Loucy (cell line): ENCODE results near the gene CHERP.
A peak's percentile ranks its signal among the peaks of the same experiment; 100 is the strongest.
"Not testable (repeated sequence)": the region's sequence is repeated elsewhere in the genome, so short reads cannot be mapped to it uniquely, and the experiment has no call there.

Experiments used
- H2AFZ ChIP-seq: fragments of 200-600 bp; sonication (generic); 2 replicates; pipeline ENCODE4 v1.6.0; 2016; ENCODE audit warnings: antibody characterized with exemption, mild to moderate bottlenecking, low read length, moderate library complexity
- H3F3A ChIP-seq: fragments of 200-600 bp; 2 replicates; pipeline ENCODE4 v1.6.0; 2016; ENCODE audit warnings: antibody characterized with exemption, low read depth, mild to moderate bottlenecking
- H3K27me3 ChIP-seq: fragments of 200-600 bp; sonication (generic); 2 replicates; pipeline ENCODE4 v1.6.1; 2014; ENCODE audit warnings: low read length, mild to moderate bottlenecking; ENCODE audit not compliant: insufficient read depth, poor library complexity, severe bottlenecking
- H3K36me3 ChIP-seq: fragments of 200-600 bp; sonication (generic); 2 replicates; pipeline ENCODE4 v1.6.1; 2016; ENCODE audit warnings: low read length; ENCODE audit not compliant: insufficient read depth
- H3K4me1 ChIP-seq: fragments of 200-600 bp; sonication (generic); 2 replicates; pipeline ENCODE4 v1.5.1; 2014; ENCODE audit warnings: low read length, mild to moderate bottlenecking; ENCODE audit not compliant: insufficient read depth, poor library complexity, severe bottlenecking
- H3K4me2 ChIP-seq: fragments of 200-600 bp; sonication (generic); 2 replicates; pipeline ENCODE4 v1.6.0; 2014; ENCODE audit warnings: antibody characterized with exemption, low read length, low read depth, mild to moderate bottlenecking; ENCODE audit not compliant: poor library complexity, severe bottlenecking
- H3K4me3 ChIP-seq: fragments of 200-600 bp; sonication (generic); 2 replicates; pipeline ENCODE4 v1.5.1; 2014; ENCODE audit warnings: low read length, mild to moderate bottlenecking, mixed read lengths; ENCODE audit not compliant: poor library complexity, severe bottlenecking
- H3K79me2 ChIP-seq: fragments of 200-600 bp; sonication (generic); 2 replicates; pipeline ENCODE4 v1.6.1; 2014; ENCODE audit warnings: low read length; ENCODE audit not compliant: insufficient read depth
- H3K9ac ChIP-seq: fragments of 200-600 bp; sonication (generic); 2 replicates; pipeline ENCODE4 v1.6.0; 2014; ENCODE audit warnings: mild to moderate bottlenecking, low read depth, low read length, moderate library complexity; ENCODE audit not compliant: poor library complexity, severe bottlenecking
- H3K9me2 ChIP-seq: fragments of 200-600 bp; sonication (generic); replicated peaks from 2 replicates; pipeline ENCODE4 v1.6.1; 2016; ENCODE audit warnings: low read depth, low read length, mixed read lengths
- H3K9me3 ChIP-seq: fragments of 200-600 bp; sonication (generic); 2 replicates; pipeline ENCODE4 v1.6.1; 2014; ENCODE audit warnings: mild to moderate bottlenecking, antibody characterized with exemption, low read length, low read depth; ENCODE audit not compliant: insufficient read depth
- H4K20me1 ChIP-seq: fragments of 200-600 bp; sonication (generic); 2 replicates; pipeline ENCODE4 v1.6.0; 2014; ENCODE audit warnings: antibody characterized with exemption, low read length, mild to moderate bottlenecking; ENCODE audit not compliant: insufficient read depth, poor library complexity, severe bottlenecking
- EZH2phosphoT487 ChIP-seq: fragments of 200-600 bp; IDR thresholded peaks from 2 replicates; pipeline ENCODE4 v1.6.1; 2018; ENCODE audit warnings: antibody characterized with exemption, mild to moderate bottlenecking, moderate library complexity, borderline replicate concordance
- TF ChIP-seq, protein P1 (sequence below): fragments of 200-600 bp; sonication (generic); conservative IDR thresholded peaks from 2 replicates; pipeline ENCODE4 v1.5.1; 2014; ENCODE audit warnings: mild to moderate bottlenecking, antibody characterized with exemption, low read length

Gene CHERP

DNA sequence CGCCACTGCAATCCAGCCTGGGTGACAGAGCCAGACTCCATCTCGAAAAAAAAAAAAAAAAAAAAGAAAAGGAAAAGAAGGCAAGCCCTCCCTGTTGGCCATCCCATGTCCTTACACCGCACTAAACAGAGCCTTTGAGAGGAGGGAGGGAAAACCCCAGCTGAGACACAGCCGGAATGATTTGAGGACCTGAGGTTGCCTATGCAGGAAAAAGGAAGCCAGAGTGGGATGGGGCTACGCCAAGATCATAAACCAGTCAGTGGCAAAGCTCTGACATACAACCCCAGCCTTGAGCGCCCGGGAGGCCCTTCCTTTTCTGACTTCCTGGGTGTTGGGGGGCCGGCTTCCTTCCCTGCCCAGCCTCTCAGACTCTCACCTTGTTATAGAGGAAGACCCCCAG, 12.5 kb upstream of the CHERP start:
- no peaks in the 10 kb centered on the region for H3K79me2 ChIP-seq
- H4K20me1 ChIP-seq = no peaks in the 10 kb centered on the region
- no peak overlapping the region for H2AFZ ChIP-seq
- TF ChIP-seq EZH2phosphoT487 = no peak
- TF ChIP-seq, protein P1, sequence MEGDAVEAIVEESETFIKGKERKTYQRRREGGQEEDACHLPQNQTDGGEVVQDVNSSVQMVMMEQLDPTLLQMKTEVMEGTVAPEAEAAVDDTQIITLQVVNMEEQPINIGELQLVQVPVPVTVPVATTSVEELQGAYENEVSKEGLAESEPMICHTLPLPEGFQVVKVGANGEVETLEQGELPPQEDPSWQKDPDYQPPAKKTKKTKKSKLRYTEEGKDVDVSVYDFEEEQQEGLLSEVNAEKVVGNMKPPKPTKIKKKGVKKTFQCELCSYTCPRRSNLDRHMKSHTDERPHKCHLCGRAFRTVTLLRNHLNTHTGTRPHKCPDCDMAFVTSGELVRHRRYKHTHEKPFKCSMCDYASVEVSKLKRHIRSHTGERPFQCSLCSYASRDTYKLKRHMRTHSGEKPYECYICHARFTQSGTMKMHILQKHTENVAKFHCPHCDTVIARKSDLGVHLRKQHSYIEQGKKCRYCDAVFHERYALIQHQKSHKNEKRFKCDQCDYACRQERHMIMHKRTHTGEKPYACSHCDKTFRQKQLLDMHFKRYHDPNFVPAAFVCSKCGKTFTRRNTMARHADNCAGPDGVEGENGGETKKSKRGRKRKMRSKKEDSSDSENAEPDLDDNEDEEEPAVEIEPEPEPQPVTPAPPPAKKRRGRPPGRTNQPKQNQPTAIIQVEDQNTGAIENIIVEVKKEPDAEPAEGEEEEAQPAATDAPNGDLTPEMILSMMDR = no peak
- H3K36me3 ChIP-seq = peaks cover 27% of the 10 kb centered on the region; the same call in 1 of the 2 replicates
- no peaks in the 10 kb centered on the region for H3K9me3 ChIP-seq
- no peaks in the 10 kb centered on the region for H3K27me3 ChIP-seq
- H3K4me3 ChIP-seq = no peak overlapping the region
- no peaks in the 10 kb centered on the region for H3F3A ChIP-seq
- no peaks in the 10 kb centered on the region for H3K9me2 ChIP-seq
- H3K4me2 ChIP-seq = no peak overlapping the region
- no peaks in the 10 kb centered on the region for H3K4me1 ChIP-seq
- H3K9ac ChIP-seq = no peak overlapping the region

DNA sequence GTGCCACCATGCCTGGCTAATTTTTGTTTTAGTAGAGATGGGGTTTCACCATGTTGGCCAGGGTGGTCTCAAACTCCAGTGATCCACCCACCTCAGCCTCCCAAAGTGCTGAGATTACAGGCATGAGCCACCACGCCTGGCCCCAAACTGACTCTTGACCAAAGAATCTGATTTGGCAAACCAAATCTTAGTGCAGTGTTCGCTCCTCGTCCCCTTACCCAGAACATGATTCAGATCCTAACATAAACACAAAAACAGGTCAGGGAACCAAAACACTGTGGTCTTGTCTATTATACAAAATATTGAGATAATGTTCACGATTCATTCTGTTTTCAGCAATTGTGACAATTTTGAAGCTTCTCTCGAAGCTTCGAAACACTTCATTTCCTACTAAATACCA, 9.7 kb upstream of the CHERP start:
- H3F3A ChIP-seq, H3K4me2 ChIP-seq, H3K79me2 ChIP-seq, H3K9me3 ChIP-seq, H3K9me2 ChIP-seq, H4K20me1 ChIP-seq, H3K4me1 ChIP-seq, H3K27me3 ChIP-seq, H3K9ac ChIP-seq, H2AFZ ChIP-seq, H3K4me3 ChIP-seq: not testable (repeated sequence)
- H3K36me3 ChIP-seq = peaks cover 22% of the 10 kb centered on the region; the same call in 1 of the 2 replicates

DNA sequence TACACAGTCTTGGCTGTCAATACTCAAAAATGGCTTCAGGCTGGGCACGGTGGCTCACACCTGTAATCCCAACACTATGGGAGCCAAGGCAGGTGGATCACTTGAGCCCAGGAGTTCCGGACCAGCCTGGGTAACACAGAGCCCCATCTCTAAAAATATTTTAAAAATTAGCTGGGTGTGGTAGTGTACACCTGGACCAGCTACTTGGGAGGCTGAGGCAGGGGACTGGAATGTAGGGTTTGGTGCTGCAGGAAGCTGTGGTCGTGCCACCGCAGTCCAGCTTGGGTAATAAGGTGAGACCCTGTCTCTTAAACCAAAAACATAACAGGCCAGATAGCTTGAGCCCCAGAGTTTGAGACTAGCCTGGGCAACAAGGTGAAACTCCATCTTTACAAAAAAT, 6.7 kb upstream of the CHERP start:
- peaks cover 16% of the 10 kb centered on the region; the same call in 1 of the 2 replicates for H3K36me3 ChIP-seq
- no peaks in the 10 kb centered on the region for H4K20me1 ChIP-seq
- H3K4me3 ChIP-seq = no peak overlapping the region
- no peak overlapping the region for H3K9ac ChIP-seq
- peaks cover 2% of the 10 kb centered on the region; the same call in 1 of the 2 replicates for H3F3A ChIP-seq
- H3K9me2 ChIP-seq = no peaks in the 10 kb centered on the region
- H3K4me2 ChIP-seq = no peak overlapping the region
- H3K4me1 ChIP-seq = peaks cover 7% of the 10 kb centered on the region
- TF ChIP-seq, protein P1 = no peak
- no peak for TF ChIP-seq EZH2phosphoT487
- peaks cover 10% of the 10 kb centered on the region for H3K79me2 ChIP-seq
- H3K27me3 ChIP-seq = no peaks in the 10 kb centered on the region
- no peak overlapping the region for H2AFZ ChIP-seq
- H3K9me3 ChIP-seq = no peaks in the 10 kb centered on the region

DNA sequence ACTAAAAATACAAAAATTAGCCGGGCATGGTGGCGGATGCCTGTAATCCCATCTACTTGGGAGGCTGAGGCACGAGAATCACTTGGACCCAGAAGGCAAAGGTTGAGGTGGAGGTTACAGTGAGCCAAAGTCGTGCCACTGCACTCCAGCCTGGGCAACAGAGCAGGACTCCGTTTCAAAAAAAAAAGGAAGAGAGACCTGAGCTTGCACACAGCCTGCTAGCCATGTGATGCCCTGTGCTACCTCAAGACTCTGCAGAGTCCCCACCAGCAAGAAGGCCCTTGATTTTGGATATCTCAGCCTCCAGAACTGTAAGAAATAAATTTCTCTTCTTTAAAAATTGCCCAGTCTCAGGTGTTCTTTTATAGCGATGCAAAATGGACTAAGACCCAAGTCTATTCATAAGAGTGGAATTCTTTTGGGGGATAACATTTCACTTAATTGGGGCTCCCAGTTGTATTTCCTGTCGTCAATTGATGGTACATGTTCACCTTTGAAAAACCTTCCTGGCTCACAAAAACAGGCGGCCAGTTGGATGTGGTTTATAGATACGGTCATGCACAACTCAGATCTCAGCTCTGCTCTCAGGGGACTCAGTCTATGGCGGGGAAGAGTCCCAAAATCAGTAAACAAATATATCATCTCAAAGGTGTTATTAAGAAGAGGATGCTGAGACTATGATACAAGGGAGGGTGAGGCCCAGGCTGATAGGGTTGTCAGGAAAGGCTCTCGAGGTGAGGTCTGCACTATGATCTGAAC, 2.4 kb upstream of the CHERP start:
- Histone ChIP-seq H3K79me2 (peaks cover 50% of the 10 kb centered on the region), H3K27me3 (no peaks in the 10 kb centered on the region), H4K20me1 (peaks cover 23% of the 10 kb centered on the region), H3K4me3 (peak overlapping the region; percentile 9), H3K9ac (no peak overlapping the region), H3K9me3 (no peaks in the 10 kb centered on the region), H2AFZ (no peak overlapping the region), H3F3A (peaks cover 2% of the 10 kb centered on the region; the same call in 1 of the 2 replicates), H3K9me2 (no peaks in the 10 kb centered on the region), H3K4me1 (peaks cover 32% of the 10 kb centered on the region), H3K36me3 (no peaks in the 10 kb centered on the region), H3K4me2 (peak overlapping the region; percentile 23)
- TF ChIP-seq EZH2phosphoT487 = no peak
- TF ChIP-seq, protein P1 = no peak

DNA sequence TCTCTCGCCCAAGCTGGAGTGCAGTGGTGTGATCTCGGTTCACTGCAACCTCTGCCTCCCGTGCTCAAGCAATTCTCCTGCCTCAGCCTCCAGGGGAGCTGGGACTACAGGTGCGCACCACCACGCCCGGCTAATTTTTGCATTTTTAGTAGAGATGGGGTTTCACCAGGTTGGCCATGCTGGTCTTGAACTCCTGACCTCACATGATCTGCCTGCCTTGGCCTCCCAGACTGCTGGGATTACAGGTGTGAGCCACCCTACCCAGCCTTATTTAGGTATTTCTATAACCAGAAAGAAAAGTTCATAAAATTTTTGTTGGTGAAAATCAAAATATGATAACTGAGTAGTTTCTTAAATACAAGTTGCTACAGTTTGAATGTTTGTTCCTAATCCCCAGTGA, 1.5 kb upstream of the CHERP start:
- not testable (repeated sequence) for H3K9me2 ChIP-seq, H2AFZ ChIP-seq, H3K27me3 ChIP-seq, H3F3A ChIP-seq, H3K9me3 ChIP-seq, H3K36me3 ChIP-seq
- Histone ChIP-seq H3K4me1 (peaks cover 36% of the 10 kb centered on the region), H3K4me3 (peak overlapping the region; percentile 93), H3K9ac (peak overlapping the region; percentile 93), H3K4me2 (peak overlapping the region; percentile 88), H4K20me1 (peaks cover 30% of the 10 kb centered on the region), H3K79me2 (peaks cover 59% of the 10 kb centered on the region)
